Tibial nerve (tissue), 3 donors: ENCODE data around the gene GHRH.

Source experiments
- CTCF ChIP-seq, 5 experiments: fragments of 200-600 bp in 3 of 5; fragments of 450-650 bp in 2 of 5; sonication (generic) in 3 of 5; IDR thresholded peaks; one replicate each; pipeline ENCODE4 v1.5.1; 2016 to 2019; ENCODE audit warnings: antibody characterized with exemption in 5 of 5, mild to moderate bottlenecking in 3 of 5, moderate library complexity in 2 of 5
- POLR2A ChIP-seq, 2 donors: fragments of 450-650 bp; IDR thresholded peaks; one replicate each; pipeline ENCODE4 v1.6.1; 2017; ENCODE audit warnings: antibody characterized with exemption in 2 of 2, mild to moderate bottlenecking in 2 of 2, moderate library complexity in 2 of 2

DNA sequence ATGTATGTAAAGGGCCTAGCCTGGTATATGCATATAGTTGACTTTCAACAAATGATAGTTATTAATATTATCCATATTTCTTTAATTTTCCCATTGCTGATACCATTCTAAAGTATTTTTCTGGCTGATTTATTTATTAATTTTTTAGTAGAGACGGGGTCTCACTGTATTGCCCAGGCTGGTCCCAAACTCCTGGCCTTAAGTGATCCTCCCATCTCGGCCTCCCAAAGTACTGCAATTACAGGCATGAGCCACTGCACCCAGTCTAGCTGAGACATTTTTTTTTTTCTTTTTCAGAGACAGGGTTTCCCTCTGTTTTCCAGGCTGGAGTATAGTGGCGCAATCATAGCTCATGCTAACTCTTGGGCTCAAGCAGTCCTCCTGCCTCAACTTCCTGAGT, 52.4 kb downstream of the GHRH start:
- TF ChIP-seq CTCF (IDR thresholded peaks at IDR 0.05) (no peak), POLR2A (IDR thresholded peaks at IDR 0.05) (no peak)
